Thoracic aorta (tissue), 2 donors: ENCODE measurements around the gene ALDH3B2. TPM values are rescaled to one million over a fixed set of nuclear protein-coding genes. Genes with fewer than 3 reads are reported as not detected.

Experiments
- ATAC-seq: fragments of 150-250 bp; one replicate; pipeline ENCODE4 v1.8.0; 2017; ENCODE audit warnings: low read depth; ENCODE audit not compliant: insufficient number of reproducible peaks, low FRiP score
- DNase-seq: peaks from one replicate; pipeline ENCODE4 v3.0.0-alpha.2; 2020; ENCODE audit warnings: low spot score
- H3K27ac ChIP-seq, 2 donors: fragments of 200-600 bp; sonication (generic); 1 replicate in 1 of 2; 2 replicates in 1 of 2; pipeline ENCODE4 v1.5.1; 2016; ENCODE audit warnings: mild to moderate bottlenecking in 2 of 2, moderate library complexity in 2 of 2
- H3K27me3 ChIP-seq: fragments of 200-600 bp; sonication (generic); replicated peaks from 2 replicates; pipeline ENCODE4 v1.6.0; 2016; ENCODE audit warnings: mild to moderate bottlenecking; ENCODE audit not compliant: insufficient read depth
- H3K36me3 ChIP-seq: fragments of 200-600 bp; sonication (generic); one replicate; pipeline ENCODE4 v1.5.1; 2016
- H3K4me1 ChIP-seq, 2 donors: fragments of 200-600 bp; sonication (generic); 1 replicate in 1 of 2; 2 replicates in 1 of 2; pipeline versions ENCODE4 v1.5.1 to v1.6.0; 2016; ENCODE audit warnings: low read depth in 2 of 2, mild to moderate bottlenecking in 1 of 2; ENCODE audit not compliant: control insufficient read depth in 1 of 2
- H3K4me3 ChIP-seq: fragments of 200-600 bp; sonication (generic); 2 replicates; pipeline ENCODE4 v1.5.1; 2016; ENCODE audit warnings: mild to moderate bottlenecking
- H3K9me3 ChIP-seq: fragments of 200-600 bp; sonication (generic); 2 replicates; pipeline ENCODE4 v1.5.1; 2016
- total RNA-seq, 2 donors: library from RNA; depleted of rRNA; stranded (reverse); fragments of >200 nt; gene quantifications; one replicate each; pipeline versions ENCODE4 v1.1.0 to v1.2.3, GENCODE V29; 2016
- TF ChIP-seq, protein P1 (sequence below): fragments of 200-600 bp; sonication (generic); IDR thresholded peaks from one replicate; pipeline ENCODE4 v1.5.1; 2019; ENCODE audit warnings: antibody characterized with exemption

Gene ALDH3B2
- total RNA-seq, 2 donors from 2014 or later: not detected

GRCh38 chr11:67648796-67649613 is 25.4 kb downstream of the ALDH3B2 start:
- Histone ChIP-seq H3K4me1 (no peaks in the 10 kb centered on the region), H3K27me3 (no peaks in the 10 kb centered on the region), H3K4me3 (no peak overlapping the region), H3K27ac (no peak overlapping the region), H3K36me3 (no peaks in the 10 kb centered on the region), H3K9me3 (no peaks in the 10 kb centered on the region)
- TF ChIP-seq, protein P1, sequence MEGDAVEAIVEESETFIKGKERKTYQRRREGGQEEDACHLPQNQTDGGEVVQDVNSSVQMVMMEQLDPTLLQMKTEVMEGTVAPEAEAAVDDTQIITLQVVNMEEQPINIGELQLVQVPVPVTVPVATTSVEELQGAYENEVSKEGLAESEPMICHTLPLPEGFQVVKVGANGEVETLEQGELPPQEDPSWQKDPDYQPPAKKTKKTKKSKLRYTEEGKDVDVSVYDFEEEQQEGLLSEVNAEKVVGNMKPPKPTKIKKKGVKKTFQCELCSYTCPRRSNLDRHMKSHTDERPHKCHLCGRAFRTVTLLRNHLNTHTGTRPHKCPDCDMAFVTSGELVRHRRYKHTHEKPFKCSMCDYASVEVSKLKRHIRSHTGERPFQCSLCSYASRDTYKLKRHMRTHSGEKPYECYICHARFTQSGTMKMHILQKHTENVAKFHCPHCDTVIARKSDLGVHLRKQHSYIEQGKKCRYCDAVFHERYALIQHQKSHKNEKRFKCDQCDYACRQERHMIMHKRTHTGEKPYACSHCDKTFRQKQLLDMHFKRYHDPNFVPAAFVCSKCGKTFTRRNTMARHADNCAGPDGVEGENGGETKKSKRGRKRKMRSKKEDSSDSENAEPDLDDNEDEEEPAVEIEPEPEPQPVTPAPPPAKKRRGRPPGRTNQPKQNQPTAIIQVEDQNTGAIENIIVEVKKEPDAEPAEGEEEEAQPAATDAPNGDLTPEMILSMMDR: no peak
- ATAC-seq (no peak), DNase-seq (no peak)

- Histone ChIP-seq H3K9me3 (no peaks in the 10 kb centered on the region), H3K27me3 (no peaks in the 10 kb centered on the region), H3K4me3 (no peak overlapping the region), H3K27ac (no peak overlapping the region), H3K4me1 (no peaks in the 10 kb centered on the region), H3K36me3 (no peaks in the 10 kb centered on the region)
- ATAC-seq: no peak
- TF ChIP-seq, protein P1: no peak
- no peak for DNase-seq
These were observed 26.2 kb downstream of the ALDH3B2 start for GRCh38 chr11:67648140-67648795.

- no peak for ATAC-seq
- H3K27me3 ChIP-seq: no peaks in the 10 kb centered on the region
- no peaks in the 10 kb centered on the region for H3K36me3 ChIP-seq
- DNase-seq: no peak
- no peaks in the 10 kb centered on the region for H3K9me3 ChIP-seq
- H3K4me1 ChIP-seq: no peaks in the 10 kb centered on the region
- H3K27ac ChIP-seq: no peak overlapping the region
- TF ChIP-seq, protein P1: no peak
- no peak overlapping the region for H3K4me3 ChIP-seq
These were observed 27.0 kb downstream of the ALDH3B2 start for GRCh38 chr11:67647471-67647870.

- no peak for ATAC-seq
- no peaks in the 10 kb centered on the region for H3K4me1 ChIP-seq
These were observed 27.7 kb downstream of the ALDH3B2 start for GRCh38 chr11:67646535-67647336.

More at GRCh38 chr11:67646535-67647336, 27.7 kb downstream of the ALDH3B2 start:
- no peaks in the 10 kb centered on the region for H3K36me3 ChIP-seq
- no peak overlapping the region for H3K27ac ChIP-seq
- TF ChIP-seq, protein P1: no peak
- no peaks in the 10 kb centered on the region for H3K9me3 ChIP-seq
- DNase-seq: no peak
- H3K4me3 ChIP-seq: no peak overlapping the region
- H3K27me3 ChIP-seq: no peaks in the 10 kb centered on the region
